HG02943 (cell line): ENCODE results near the gene CDYL2.

Experiments used
- ATAC-seq: cut with Tn5 transposase; IDR thresholded peaks from one replicate; pipeline ENCODE4 v1.9.1; 2021; ENCODE audit warnings: mild to moderate bottlenecking, low read depth, moderate library complexity; ENCODE audit not compliant: unreplicated experiment

Gene CDYL2

GRCh38 chr16:80716564-80717139 is 87.7 kb downstream of the CDYL2 start:
- no peak for ATAC-seq

GRCh38 chr16:80711406-80711805 is 93.0 kb downstream of the CDYL2 start:
- no peak for ATAC-seq

GRCh38 chr16:80710918-80711317 is 93.5 kb downstream of the CDYL2 start:
- ATAC-seq, result no peak

GRCh38 chr16:80708823-80709222 is 95.6 kb downstream of the CDYL2 start:
- no peak for ATAC-seq

GRCh38 chr16:80707686-80708085 is 96.7 kb downstream of the CDYL2 start:
- ATAC-seq, result no peak

- ATAC-seq, result no peak
Observed at GRCh38 chr16:80705596-80705995, 98.8 kb downstream of the CDYL2 start.

GRCh38 chr16:80704751-80705505 is 99.5 kb downstream of the CDYL2 start:
- no peak for ATAC-seq

DNA sequence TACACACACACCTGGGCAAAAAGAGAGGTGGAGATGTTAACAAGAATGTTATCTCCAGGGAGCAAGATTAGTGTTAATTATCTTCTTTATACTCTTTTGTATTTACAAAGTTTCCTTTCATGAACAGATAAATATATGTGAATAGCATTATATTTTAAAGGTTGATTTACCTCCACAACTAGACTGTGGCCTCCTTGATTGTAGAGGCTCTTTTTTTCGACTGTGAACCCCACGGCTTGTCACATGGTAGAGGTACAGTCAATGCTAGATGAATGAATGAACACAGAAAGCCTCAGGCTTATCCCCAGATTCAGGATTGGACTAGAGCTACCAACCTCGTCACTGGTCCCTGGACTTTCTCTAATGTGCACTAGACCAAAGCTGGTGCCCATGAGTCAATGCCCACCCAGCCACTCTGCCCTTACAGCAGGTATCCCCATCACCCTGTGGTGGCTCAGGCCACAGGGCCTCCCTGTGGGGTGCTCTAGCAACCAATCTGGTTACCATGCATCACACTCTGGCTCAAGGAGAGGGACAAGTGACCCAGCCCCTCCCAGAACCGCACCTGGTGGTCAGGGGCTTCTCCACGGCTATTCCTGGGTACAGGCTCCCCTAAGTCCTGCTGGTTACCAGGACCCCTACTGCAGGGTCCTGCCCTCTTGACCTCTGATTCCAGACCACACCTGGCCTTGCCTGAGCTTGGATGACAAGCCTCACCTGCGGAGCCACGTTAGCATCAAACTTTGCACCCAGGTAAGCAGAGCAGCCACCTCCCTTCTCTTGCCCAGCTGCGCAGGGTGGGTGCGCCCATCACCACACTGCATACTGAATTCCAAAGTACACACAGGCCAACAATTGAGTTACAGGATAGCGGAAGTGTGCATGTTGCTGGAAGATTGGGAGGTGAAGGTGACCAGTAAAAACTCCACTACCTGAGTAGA is 101.0 kb downstream of the CDYL2 start:
- ATAC-seq, result no peak

- no peak for ATAC-seq
Observed at GRCh38 chr16:80702696-80703095, 101.7 kb downstream of the CDYL2 start.

DNA sequence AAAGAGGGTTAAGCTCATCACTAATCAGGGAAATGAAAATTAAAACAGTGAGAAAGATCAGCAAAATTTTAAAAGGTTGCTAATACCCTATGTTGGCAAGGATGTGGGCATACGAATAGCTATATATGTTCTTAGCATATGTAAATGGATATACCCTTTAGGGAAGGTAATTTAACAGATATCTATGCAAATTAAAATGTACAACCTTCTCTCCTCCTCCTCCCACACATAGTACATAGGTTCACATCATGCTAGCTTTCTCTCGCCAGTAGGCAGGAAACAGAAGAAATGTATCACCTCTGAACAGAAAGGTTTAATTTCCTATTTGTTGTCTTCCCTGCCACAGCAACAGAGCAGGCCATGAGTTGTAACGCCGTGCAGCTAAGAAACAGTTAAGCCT is 103.8 kb downstream of the CDYL2 start:
- ATAC-seq, result no peak

- no peak for ATAC-seq
Observed at GRCh38 chr16:80695020-80695419, 109.4 kb downstream of the CDYL2 start.

GRCh38 chr16:80693553-80693952 is 110.8 kb downstream of the CDYL2 start:
- no peak for ATAC-seq

GRCh38 chr16:80692270-80692669 is 112.1 kb downstream of the CDYL2 start:
- ATAC-seq, result no peak

GRCh38 chr16:80691111-80691741 is 113.2 kb downstream of the CDYL2 start:
- no peak for ATAC-seq

DNA sequence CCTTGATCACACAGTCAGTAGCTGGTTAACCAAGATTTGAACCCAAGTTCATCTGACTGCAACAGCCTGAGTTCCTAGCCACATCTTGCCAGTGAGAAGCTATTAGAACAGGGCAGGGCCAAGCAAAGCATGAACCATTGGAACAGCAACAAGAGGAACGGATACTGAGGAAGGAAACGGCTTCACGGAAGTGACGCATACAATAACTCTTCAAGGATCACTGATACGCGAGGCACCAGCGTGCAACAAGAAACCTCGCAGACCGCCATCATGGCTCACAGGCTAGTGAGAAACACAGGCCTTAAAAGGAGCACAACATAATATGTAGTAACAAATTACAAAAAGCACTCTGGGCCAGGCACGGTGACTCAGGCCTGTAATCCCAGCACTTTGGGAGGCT is 114.9 kb downstream of the CDYL2 start:
- no peak for ATAC-seq

DNA sequence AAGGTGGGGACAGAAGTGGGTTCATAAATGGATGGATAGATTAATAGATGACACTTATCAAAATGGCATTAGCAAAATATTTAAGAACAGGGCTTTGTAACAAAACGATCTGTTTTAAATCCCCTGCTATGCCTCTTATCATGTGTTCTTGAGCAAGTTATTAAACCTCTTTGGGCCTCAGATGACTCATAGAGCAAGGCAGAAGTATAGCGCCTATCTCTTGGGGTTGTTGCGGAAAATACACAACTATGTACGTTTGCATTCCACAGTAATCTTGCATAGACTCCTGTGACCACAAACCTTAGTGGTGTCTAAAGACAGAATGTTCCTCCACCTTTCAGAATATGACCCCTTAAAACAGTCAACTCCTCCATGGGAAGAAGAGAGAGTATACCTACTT is 116.8 kb downstream of the CDYL2 start:
- ATAC-seq, result no peak

DNA sequence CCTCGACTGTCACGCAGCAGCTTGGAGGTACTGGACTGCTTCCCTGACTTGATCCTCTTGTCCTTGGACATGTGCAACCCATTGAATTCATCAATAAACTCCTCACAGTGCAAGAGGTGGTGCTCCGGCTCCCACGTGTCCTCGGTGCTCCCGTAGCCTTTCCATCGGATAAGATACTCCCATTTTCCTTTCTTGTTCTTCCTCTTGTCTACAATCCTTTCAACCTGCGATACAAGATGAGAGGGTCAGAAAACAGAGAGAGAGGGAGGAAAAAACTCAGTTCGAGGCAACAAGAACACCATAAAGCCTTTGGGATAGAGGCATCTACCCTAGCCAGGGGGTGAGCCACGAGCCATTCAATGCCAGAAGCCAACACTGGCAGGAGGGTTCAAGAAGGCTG is 119.5 kb downstream of the CDYL2 start:
- ATAC-seq, result no peak

DNA sequence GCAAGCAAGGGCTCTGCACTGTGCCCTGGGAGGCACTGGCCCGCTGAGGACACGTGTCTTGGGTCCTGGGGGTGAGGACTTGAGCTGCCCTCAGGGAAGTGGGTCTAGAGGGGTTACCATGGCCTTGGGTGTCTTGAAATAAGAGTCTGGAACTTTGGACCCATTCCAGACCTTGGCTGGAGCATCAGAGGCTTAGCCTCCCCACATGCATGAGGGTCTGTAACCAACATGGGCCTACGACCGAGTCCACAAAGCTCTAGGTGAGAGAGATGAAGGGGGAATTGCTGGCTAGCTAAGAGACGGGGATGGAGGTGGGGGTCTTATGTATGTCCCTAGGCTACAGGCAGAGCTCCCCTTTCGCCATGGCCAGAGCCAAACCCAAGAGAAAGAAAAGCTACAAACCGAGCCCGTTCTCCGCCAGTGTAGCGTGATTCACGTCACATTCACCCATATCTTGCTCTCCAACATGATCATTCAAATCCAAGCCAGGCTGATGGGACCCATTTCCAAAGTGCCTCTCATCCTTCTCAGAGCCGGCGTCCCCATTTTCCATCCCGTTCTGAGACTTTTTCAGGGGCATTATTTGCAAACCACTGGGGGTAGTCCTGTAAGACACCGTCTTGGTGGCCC is 120.1 kb downstream of the CDYL2 start:
- no peak for ATAC-seq

DNA sequence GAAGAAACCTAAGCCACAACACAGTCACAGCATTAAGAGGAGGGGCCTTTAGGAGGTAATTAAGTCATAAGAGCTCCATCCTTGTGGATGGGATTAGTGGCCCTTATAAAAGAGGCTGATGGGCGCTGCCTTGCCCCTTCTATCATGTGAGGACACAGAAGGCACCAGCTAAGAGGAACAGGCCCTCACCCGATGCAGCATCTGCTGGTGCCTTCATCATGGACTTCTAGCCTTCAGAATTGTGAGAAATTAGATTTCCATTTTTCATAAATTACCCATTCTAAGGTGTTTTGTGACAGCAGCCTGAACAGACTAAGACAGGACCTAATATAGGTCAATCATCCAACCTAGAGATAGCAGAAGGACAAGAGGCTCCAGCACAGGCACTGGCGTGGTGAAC is 120.8 kb downstream of the CDYL2 start:
- ATAC-seq, result no peak

DNA sequence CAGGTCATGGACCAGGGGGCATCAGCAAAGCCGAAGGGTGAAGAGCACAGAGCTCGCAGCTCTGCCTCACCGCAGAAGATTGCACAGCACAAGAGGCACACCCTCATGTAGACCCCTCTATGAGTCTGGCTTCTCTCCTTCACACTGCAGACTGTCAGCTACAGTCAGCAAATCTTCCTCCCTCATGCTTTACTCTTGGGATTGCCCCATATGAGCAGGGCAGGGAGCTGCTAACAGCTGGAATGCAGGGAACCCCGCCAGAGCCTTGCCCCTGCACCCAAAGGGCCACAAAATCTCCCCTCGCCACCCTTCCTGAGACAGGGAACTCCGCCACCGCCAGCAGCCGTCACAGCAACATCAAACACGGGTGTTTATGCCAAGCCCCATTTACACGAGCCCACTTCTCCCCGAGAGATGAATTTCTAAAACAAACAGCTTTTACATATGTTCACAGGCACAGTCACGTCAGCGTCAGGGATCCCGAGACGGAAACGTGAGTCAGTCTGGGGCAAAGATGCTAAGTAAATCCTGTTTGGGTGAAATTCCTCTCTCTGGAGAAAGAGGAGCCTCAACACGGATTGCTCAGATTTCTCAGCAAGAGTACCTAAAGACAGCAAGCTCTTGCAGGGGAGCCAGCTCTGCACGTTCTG is 121.9 kb downstream of the CDYL2 start:
- ATAC-seq, result no peak
